Neuron (in vitro differentiated cells): ENCODE measurements around the gene UBASH3A.

ENCODE experiments used
- H2AFZ ChIP-seq: one replicate; pipeline ENCODE4 v1.6.1; 2013; ENCODE audit warnings: low read depth, mild to moderate bottlenecking, inconsistent platforms, low read length, moderate library complexity
- H3K27me3 ChIP-seq: one replicate; pipeline ENCODE4 v1.6.1; 2013; ENCODE audit warnings: low read length; ENCODE audit not compliant: insufficient read depth
- H3K36me3 ChIP-seq: one replicate; pipeline ENCODE4 v1.6.1; 2013; ENCODE audit warnings: low read length; ENCODE audit not compliant: insufficient read depth
- H3K4me1 ChIP-seq: one replicate; pipeline ENCODE4 v1.6.1; 2013; ENCODE audit warnings: low read length; ENCODE audit not compliant: insufficient read depth
- H3K4me3 ChIP-seq: 2 replicates; pipeline ENCODE4 v1.5.1; 2013; ENCODE audit warnings: mild to moderate bottlenecking, low read length, moderate library complexity
- H3K9me3 ChIP-seq: one replicate; pipeline ENCODE4 v1.6.1; 2013; ENCODE audit warnings: low read length

UBASH3A gene

GRCh38 chr21:42412636-42412933 lies 8.9 kb downstream of the UBASH3A start:
- Histone ChIP-seq H2AFZ (no peak overlapping the region), H3K27me3 (peaks cover 10% of the 10 kb centered on the region), H3K4me1 (no peaks in the 10 kb centered on the region), H3K4me3 (no peak overlapping the region), H3K9me3 (no peaks in the 10 kb centered on the region), H3K36me3 (no peaks in the 10 kb centered on the region)

- peaks cover 10% of the 10 kb centered on the region for H3K27me3 ChIP-seq
- no peaks in the 10 kb centered on the region for H3K36me3 ChIP-seq
- no peaks in the 10 kb centered on the region for H3K4me1 ChIP-seq
- no peak overlapping the region for H3K4me3 ChIP-seq
- no peaks in the 10 kb centered on the region for H3K9me3 ChIP-seq
- no peak overlapping the region for H2AFZ ChIP-seq
These were observed 9.4 kb downstream of the UBASH3A start for GRCh38 chr21:42413093-42413492.

- Histone ChIP-seq H3K4me3 (no peak overlapping the region), H3K4me1 (no peaks in the 10 kb centered on the region), H3K27me3 (peaks cover 10% of the 10 kb centered on the region), H3K9me3 (no peaks in the 10 kb centered on the region), H3K36me3 (no peaks in the 10 kb centered on the region), H2AFZ (no peak overlapping the region)
These were observed 9.8 kb downstream of the UBASH3A start for GRCh38 chr21:42413500-42413899.

GRCh38 chr21:42414066-42414465 lies 10.4 kb downstream of the UBASH3A start:
- Histone ChIP-seq H3K9me3 (no peaks in the 10 kb centered on the region), H3K27me3 (peaks cover 10% of the 10 kb centered on the region), H3K4me1 (no peaks in the 10 kb centered on the region), H3K4me3 (no peak overlapping the region), H2AFZ (no peak overlapping the region), H3K36me3 (no peaks in the 10 kb centered on the region)

GRCh38 chr21:42414553-42414927 lies 10.8 kb downstream of the UBASH3A start:
- H3K4me3 ChIP-seq, result no peak overlapping the region
- H2AFZ ChIP-seq, result no peak overlapping the region
- no peaks in the 10 kb centered on the region for H3K36me3 ChIP-seq
- H3K27me3 ChIP-seq, result peaks cover 10% of the 10 kb centered on the region
- no peaks in the 10 kb centered on the region for H3K4me1 ChIP-seq
- H3K9me3 ChIP-seq, result no peaks in the 10 kb centered on the region

GRCh38 chr21:42414928-42415769 lies 11.4 kb downstream of the UBASH3A start:
- H2AFZ ChIP-seq, result no peak overlapping the region
- H3K27me3 ChIP-seq, result peaks cover 10% of the 10 kb centered on the region
- H3K9me3 ChIP-seq, result no peaks in the 10 kb centered on the region
- H3K36me3 ChIP-seq, result no peaks in the 10 kb centered on the region
- no peaks in the 10 kb centered on the region for H3K4me1 ChIP-seq
- no peak overlapping the region for H3K4me3 ChIP-seq

GRCh38 chr21:42417533-42417932 lies 13.8 kb downstream of the UBASH3A start:
- no peaks in the 10 kb centered on the region for H3K9me3 ChIP-seq
- no peaks in the 10 kb centered on the region for H3K4me1 ChIP-seq
- no peak overlapping the region for H3K4me3 ChIP-seq
- no peaks in the 10 kb centered on the region for H3K36me3 ChIP-seq
- H2AFZ ChIP-seq, result no peak overlapping the region
- peaks cover 5% of the 10 kb centered on the region for H3K27me3 ChIP-seq

- H3K36me3 ChIP-seq, result no peaks in the 10 kb centered on the region
- H3K27me3 ChIP-seq, result peaks cover 3% of the 10 kb centered on the region
- H2AFZ ChIP-seq, result no peak overlapping the region
- no peaks in the 10 kb centered on the region for H3K4me1 ChIP-seq
- no peaks in the 10 kb centered on the region for H3K9me3 ChIP-seq
- H3K4me3 ChIP-seq, result no peak overlapping the region
These were observed 15.2 kb downstream of the UBASH3A start for GRCh38 chr21:42418886-42419285.

- no peaks in the 10 kb centered on the region for H3K36me3 ChIP-seq
- H2AFZ ChIP-seq, result no peak overlapping the region
- H3K27me3 ChIP-seq, result peaks cover 1% of the 10 kb centered on the region
- no peak overlapping the region for H3K4me3 ChIP-seq
- no peaks in the 10 kb centered on the region for H3K9me3 ChIP-seq
- H3K4me1 ChIP-seq, result no peaks in the 10 kb centered on the region
These were observed 16.1 kb downstream of the UBASH3A start for GRCh38 chr21:42419845-42420244.

- no peaks in the 10 kb centered on the region for H3K9me3 ChIP-seq
- H3K27me3 ChIP-seq, result no peaks in the 10 kb centered on the region
- no peaks in the 10 kb centered on the region for H3K36me3 ChIP-seq
- no peak overlapping the region for H2AFZ ChIP-seq
- H3K4me3 ChIP-seq, result no peak overlapping the region
- H3K4me1 ChIP-seq, result no peaks in the 10 kb centered on the region
These were observed 17.5 kb downstream of the UBASH3A start for GRCh38 chr21:42421018-42421793.

GRCh38 chr21:42423197-42423675 lies 19.5 kb downstream of the UBASH3A start:
- H3K36me3 ChIP-seq, result no peaks in the 10 kb centered on the region
- H3K4me1 ChIP-seq, result no peaks in the 10 kb centered on the region
- no peak overlapping the region for H3K4me3 ChIP-seq
- no peaks in the 10 kb centered on the region for H3K9me3 ChIP-seq
- H2AFZ ChIP-seq, result no peak overlapping the region
- no peaks in the 10 kb centered on the region for H3K27me3 ChIP-seq

- H2AFZ ChIP-seq, result no peak overlapping the region
- H3K4me1 ChIP-seq, result no peaks in the 10 kb centered on the region
- H3K4me3 ChIP-seq, result no peak overlapping the region
- no peaks in the 10 kb centered on the region for H3K9me3 ChIP-seq
- H3K27me3 ChIP-seq, result no peaks in the 10 kb centered on the region
- no peaks in the 10 kb centered on the region for H3K36me3 ChIP-seq
These were observed 20.0 kb downstream of the UBASH3A start for GRCh38 chr21:42423685-42424084.

GRCh38 chr21:42424914-42425541 lies 21.3 kb downstream of the UBASH3A start:
- Histone ChIP-seq H2AFZ (no peak overlapping the region), H3K9me3 (no peaks in the 10 kb centered on the region), H3K27me3 (no peaks in the 10 kb centered on the region), H3K36me3 (no peaks in the 10 kb centered on the region), H3K4me1 (no peaks in the 10 kb centered on the region), H3K4me3 (no peak overlapping the region)
